IPS-18c (cell line): ENCODE data around the gene DTHD1.

Experiments used
- H3K4me3 ChIP-seq: 2 replicates; pipeline ENCODE4 v1.7.0; 2013; ENCODE audit warnings: low read depth, mild to moderate bottlenecking, low read length, moderate library complexity; ENCODE audit not compliant: insufficient read depth
- H3K9me3 ChIP-seq: one replicate; pipeline ENCODE4 v1.6.1; 2013; ENCODE audit warnings: mild to moderate bottlenecking, low read length, moderate library complexity; ENCODE audit not compliant: control insufficient read depth, insufficient read depth

The DTHD1 gene

DNA sequence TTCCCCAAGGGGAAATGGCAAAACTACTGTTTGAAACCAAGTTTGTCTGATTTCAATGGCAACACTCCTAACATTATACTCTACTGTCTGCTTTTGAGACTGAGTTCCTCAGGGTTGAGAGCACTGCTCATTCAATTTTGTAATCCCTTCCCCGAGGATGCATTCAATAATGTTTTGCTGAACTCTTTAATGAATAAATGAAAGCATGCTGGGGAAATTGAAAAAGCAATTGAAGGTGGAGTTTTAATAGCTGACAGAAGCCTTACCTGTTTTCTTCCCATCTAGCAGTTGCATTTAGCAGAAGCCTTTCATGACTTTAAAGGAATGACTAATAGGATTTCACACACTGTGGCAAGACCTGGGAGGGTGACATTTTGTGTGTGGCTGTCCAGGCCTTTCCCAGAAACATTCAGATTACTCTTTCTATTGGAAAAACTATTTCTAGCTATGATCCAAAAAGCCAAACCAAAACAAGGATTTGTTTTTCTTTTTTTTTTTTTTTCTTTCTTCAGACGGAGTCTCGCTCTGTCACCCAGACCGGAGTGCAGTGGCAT, 45.1 kb downstream of the DTHD1 start:
- Histone ChIP-seq H3K9me3 (no peaks in the 10 kb centered on the region), H3K4me3 (no peak overlapping the region)

DNA sequence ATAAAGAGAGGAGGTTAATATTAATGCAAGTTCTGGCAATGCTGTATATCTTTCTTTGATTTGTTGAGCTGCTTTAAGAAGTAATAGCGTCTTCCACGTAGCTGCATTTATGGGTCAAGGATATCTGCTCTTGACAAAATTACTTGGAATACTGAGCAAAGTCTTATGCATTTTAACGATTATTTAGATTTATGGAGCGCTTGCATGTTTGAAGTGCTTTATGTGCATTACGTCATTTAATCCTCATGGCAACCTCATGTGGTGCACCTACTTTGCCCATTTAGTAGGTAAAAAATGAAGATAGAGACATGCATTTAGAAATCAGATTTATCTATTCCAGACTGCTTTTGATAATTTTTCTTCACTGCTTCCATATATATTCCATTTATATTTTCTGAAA, 46.0 kb downstream of the DTHD1 start:
- Histone ChIP-seq H3K9me3 (no peaks in the 10 kb centered on the region), H3K4me3 (no peak overlapping the region)

DNA sequence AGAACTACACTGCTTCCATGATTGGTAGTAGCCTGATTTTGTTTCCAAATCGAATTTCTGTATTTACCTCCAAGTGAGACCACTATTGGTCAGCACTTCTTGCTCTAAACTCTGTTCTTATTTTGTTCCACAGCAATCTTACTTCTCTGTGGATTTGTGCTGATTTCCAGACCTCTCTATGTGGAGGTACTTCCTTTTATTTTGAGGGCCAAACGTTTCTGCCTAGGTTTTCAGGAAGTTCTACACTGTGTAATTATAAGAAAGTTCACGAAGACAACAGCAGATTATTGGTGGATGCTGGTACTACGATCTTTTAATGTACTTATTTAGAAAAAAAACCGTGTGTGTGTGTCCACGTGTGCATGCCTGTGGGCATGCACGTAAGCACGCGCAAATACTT, 46.7 kb downstream of the DTHD1 start:
- H3K4me3 ChIP-seq, result no peak overlapping the region
- H3K9me3 ChIP-seq, result no peaks in the 10 kb centered on the region

DNA sequence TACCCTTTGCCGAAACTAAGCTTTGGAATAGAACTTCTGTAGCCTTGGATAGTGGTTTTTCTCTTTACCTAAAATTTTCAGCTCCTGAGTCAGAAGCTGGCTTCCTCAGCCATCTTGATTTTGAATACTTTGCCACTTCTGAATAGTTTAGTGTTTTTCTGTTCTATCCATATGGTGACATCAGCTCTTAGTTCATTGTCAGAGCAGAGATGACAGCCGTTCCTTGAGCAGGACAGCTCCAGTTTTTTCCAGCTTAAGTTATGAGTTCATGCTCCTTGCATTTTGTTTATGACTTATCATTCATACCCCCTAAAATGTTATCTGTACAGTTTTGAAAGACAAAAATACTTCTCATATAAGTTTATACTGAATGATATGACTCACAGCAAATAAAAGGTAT, 47.8 kb downstream of the DTHD1 start:
- H3K9me3 ChIP-seq, result no peaks in the 10 kb centered on the region

DNA sequence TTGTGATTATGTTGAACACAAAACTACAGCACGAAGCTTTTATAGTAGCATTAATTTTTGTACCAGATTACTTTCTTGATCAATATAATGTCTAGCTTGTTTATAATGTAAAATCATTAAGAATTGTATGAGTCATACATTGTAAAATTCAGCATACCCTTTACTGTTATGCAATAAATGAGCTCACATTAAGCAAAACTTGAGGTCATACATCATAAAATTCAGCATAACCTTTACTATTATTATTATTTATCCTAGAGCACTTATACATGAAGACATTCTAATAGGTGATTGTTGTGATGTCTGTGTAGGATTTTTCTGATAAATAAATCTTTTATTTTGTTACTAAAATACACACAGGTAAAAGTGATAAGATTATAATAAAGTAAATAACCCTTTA, 49.4 kb downstream of the DTHD1 start:
- no peak overlapping the region for H3K4me3 ChIP-seq
- no peaks in the 10 kb centered on the region for H3K9me3 ChIP-seq

More for the DNA sequence above, 47.8 kb downstream of the DTHD1 start:
- H3K4me3 ChIP-seq, result no peak overlapping the region

DNA sequence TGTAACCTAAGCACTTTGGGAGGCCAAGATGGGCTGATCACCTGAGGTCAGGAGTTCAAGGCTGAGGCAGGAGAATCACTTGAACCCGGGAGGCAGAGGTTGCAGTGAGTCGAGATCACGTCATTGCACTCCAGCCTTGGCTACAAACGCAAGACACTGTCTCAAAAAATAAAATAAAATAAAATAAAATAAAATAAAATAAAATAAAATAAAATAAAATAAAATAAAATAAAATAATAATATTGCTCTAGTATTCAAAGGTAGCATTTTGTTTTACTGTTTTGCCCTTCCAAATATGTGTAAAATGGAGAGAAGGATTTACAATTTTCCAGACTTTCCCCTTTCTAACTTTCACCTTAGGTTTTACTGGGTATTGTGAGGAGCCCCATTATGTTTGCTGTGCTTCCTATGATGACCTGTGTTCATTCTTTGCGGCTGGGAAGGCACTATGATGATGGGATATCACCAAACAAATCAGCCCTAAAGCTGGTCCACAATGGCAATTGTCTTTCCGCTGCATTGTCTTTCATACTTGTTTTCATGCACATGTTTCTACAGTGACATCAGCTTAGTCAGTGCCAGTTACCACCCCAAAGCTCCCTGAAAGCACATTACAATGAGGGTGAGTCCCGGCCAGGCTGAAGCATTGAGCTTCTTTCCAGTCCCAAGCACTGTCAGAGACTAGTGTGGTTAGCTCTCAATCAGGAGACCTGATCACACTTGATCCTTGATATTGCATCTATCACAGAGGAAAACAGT, 50.8 kb downstream of the DTHD1 start:
- Histone ChIP-seq H3K9me3 (no peaks in the 10 kb centered on the region), H3K4me3 (no peak overlapping the region)

DNA sequence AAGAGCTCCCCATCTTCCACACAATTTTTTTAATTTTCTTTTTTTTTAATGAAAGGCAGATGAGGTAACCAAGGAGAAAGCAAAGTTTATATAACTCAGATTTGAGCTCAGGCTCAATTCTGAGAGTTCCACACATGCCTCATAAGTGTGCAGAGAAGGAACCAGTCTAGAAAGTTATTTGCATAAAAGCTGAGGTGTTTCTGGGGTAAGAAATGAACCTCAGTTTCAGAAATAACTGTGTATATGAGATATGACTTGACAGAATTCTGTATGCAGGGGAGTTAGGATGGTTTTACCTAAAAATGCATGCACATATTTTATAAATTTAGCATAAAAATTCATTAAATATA, 51.3 kb downstream of the DTHD1 start:
- H3K9me3 ChIP-seq, result no peaks in the 10 kb centered on the region
- no peak overlapping the region for H3K4me3 ChIP-seq

DNA sequence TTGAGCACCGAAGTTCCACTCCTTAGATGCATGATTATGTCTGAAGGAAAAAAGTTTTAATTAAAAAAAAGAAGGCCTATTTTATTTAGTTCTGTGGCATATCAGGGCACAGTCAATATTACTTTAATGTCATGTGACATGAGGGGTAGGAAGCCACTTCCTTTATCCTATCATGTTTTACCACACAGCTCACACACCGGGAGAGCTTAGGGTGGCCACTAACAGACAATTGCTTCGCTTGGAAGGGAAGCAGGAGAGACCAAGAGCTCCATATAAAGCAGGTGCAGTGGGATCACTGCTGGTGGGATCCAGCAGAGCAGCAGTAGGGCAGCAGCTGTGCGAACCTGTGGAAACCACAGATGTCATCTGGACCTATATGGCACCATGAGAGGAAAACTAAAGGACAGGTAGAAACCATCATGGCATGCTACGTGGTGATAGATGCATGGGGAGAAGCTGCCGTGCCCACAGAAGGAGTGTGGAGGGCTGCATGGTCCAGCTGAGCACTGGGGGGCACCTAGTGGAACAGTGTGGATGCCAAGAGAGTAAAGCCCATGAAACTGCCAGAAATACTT, 52.0 kb downstream of the DTHD1 start:
- H3K9me3 ChIP-seq, result no peaks in the 10 kb centered on the region
- no peak overlapping the region for H3K4me3 ChIP-seq

DNA sequence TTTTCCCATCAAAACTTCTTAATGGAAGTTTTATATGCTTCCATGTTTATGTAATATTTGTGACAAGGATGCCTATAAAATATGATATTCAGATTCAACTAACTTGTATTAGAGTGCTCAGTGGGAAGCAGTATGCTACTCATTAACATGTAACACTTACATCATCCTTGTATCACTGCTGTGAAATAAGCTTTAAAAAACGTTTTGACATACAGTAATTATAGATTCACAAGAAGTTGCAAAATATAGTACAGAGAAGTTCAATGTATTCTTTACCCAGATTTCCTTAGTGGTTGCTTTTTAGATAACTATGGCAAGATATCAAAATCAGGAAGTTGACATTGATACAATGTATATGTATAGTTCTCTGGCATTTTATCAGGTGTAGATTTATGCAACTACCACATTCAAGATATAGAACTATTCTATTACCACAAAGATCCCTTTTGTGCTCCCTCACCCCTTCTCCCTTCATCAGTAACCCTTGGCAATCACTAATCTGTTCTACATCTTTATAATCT, 56.3 kb downstream of the DTHD1 start:
- Histone ChIP-seq H3K4me3 (no peak overlapping the region), H3K9me3 (no peaks in the 10 kb centered on the region)

DNA sequence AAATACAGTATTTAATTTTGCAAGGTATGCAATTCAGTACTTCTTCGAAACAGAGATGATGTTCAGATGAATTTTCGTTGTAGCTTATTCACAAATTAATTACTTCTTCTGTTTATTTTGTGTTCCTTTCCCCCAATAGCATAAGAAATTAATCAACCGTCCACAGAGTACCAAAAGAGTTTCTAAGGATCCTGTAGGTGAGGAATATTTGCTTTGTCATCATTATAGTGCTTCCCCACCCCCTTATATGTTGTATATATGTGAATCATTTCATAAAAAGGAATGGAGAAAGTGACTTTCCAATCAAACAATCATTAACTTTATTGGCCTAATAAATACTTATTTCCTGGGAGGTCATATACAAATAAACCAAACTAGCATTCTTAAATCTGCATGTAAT, 57.6 kb downstream of the DTHD1 start:
- no peak overlapping the region for H3K4me3 ChIP-seq
- no peaks in the 10 kb centered on the region for H3K9me3 ChIP-seq

DNA sequence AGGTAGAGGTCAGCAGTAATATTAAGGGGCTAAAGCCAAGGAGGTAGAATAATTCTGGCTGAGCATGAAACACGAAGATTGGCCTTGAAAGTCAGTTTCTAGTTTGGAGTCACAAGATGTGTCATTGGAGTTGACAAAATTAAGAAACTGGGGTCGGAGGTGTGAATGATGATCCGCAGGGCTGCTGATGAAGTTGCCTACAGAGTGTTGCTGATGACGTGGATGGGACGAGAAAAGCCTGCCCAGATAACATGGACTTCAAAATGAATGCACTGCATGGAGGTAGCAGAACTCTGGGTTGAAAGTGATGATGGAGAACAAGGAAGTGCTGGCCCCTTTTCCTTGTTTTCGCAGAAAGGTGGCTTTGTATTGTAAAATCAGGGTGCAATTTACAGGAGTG, 60.5 kb downstream of the DTHD1 start:
- Histone ChIP-seq H3K4me3 (no peak overlapping the region), H3K9me3 (no peaks in the 10 kb centered on the region)

DNA sequence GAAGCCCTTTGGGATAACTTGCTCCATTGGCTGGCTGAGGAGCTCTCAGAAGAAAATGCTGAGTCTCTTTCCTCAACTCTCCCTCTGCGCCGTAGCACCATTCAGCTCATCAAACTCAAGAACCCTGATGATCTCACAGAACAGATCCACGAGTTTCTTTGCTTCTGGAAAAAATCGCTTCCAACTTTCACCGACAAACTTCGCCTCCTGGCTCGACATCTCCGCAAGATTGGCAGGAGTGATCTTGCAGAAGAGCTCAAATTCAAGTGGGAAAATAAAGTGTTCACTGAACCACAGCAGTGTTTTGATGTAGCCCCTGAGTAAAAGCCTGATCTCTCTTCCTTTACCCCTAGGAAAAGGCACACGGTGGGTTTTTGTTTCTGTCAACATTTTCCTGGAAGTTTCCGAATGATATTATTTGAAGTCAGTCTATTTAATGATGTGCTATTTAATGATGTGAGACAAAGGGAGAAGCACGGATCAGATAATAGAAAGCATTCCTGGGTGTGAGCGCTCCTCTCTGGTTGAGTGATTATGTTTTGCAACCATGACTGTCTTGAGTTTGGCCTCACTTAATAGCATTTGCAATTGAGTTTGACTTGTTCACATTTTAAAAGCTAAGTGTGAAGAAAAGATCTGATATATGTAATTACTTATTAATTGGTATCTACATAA, 62.2 kb downstream of the DTHD1 start:
- no peaks in the 10 kb centered on the region for H3K9me3 ChIP-seq

DNA sequence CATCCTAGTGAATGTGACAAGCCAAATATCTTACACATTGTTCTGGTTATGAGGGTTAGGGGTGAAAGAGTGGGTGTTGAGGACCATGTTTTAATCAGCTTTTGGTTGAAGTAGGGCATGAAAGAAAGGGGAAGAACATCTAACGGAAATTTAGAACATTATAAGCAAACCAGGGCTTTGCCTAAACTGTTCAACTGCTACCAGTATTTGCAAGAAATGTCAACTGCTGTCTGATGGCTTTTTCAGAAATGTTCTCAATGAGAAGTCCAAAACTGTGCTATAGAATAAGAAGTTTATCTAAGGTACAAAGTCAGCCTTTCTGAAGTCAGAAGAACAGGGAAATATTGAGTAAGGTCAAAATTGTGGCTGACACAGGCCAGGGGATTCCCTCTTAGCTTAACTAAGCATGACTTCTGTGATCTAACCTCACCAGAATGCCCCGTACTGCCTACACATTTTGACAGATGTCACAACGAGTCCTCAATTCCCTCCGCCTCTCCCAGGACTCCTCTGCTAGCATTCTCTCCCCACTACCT, 67.1 kb downstream of the DTHD1 start:
- Histone ChIP-seq H3K9me3 (no peaks in the 10 kb centered on the region), H3K4me3 (no peak overlapping the region)

More for the DNA sequence above, 62.2 kb downstream of the DTHD1 start:
- H3K4me3 ChIP-seq, result no peak overlapping the region

DNA sequence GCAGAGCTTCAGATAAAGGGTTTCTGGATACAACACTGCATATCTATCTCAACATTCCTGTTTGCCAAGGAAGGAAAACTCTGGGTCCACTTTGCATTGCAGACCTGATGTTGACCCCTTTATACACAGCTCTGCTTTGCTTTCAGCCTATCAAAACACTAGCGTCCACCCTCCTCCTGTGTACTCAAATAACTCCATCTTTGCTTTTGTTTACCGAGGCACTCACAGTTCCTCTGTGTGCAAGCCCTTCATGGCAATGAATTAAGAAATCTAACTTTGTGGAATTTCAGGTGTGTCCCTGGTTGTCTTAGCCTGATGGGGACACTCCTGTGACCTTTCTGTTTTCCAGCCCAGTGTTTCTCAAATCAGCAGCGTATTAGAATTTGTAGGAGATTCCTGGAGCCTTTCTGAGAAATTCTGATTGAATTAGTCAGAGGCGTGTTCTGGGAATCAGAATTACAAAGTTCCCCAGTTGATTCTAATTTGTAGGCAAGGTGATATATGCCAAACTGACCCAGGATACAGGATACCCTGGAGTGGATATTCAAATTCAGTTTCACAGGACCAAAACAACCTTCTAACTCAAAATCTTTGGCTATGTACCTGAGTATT, 68.6 kb downstream of the DTHD1 start:
- Histone ChIP-seq H3K9me3 (no peaks in the 10 kb centered on the region), H3K4me3 (no peak overlapping the region)

DNA sequence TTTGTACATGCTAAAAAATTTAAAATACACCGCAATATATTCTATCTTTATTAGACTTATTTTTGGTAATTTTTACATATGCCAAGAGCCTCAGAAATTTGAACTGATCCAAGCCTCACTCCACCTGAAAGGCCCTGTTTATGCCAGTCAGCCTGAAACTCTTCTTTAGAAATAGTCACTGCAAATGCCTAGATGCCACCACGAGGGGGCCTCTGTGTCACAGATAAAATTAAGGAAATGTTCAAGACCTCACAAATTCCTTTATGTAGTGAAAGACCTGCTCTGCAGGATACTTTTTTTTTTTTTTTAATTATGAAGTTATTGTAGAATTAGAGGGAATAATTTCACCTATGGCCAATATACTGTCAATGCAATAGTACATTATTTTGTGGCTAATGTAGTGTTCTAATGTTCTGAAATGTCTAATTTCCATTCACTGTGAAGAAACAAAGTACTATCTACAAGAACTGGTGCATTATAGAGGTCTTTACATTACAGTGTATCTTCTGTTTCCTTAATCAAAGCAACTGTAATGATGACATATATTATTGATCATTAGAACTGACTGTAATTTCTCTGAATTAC, 69.8 kb downstream of the DTHD1 start:
- Histone ChIP-seq H3K9me3 (no peaks in the 10 kb centered on the region), H3K4me3 (no peak overlapping the region)

DNA sequence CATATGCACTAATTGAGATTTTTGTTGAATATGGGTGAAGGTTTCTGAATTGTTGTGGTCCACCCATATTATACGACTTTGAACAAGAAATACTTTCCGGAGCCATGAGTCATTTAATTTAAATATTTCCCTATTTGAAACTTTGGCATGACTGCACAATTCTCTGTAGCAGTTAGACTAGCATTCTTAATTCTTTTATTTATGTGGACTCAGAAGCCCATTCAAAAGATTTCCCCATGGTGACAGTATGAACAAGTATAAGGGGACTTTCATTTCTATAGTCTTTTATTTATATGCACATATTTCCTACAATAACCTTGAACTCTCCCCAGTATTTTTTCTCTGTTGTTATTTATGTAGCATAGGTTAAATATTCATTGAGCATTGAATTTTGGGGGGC, 72.6 kb downstream of the DTHD1 start:
- no peaks in the 10 kb centered on the region for H3K9me3 ChIP-seq

DNA sequence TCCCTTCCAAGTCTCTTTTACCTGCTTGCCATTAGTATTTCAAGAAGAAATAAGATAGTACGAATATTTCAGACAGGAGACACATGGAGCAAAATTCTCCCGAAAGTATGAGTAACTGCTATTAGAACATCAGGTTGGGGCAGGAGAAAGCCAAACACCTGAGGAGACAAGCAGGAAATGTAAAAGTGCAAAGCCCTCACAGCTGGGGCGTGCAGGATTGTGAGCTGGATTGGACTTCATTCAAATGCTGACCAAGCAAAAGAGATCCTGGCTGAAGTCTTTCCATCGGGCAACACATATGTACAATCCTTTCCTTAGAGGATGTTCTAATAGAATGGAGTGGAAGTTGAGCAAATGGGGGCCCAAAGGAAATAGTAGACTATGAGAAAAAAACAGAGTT, 76.8 kb downstream of the DTHD1 start:
- no peak overlapping the region for H3K4me3 ChIP-seq
- H3K9me3 ChIP-seq, result no peaks in the 10 kb centered on the region

More for the DNA sequence above, 72.6 kb downstream of the DTHD1 start:
- no peak overlapping the region for H3K4me3 ChIP-seq
